ENCODE measurements around the gene HSD17B10.

DNA sequence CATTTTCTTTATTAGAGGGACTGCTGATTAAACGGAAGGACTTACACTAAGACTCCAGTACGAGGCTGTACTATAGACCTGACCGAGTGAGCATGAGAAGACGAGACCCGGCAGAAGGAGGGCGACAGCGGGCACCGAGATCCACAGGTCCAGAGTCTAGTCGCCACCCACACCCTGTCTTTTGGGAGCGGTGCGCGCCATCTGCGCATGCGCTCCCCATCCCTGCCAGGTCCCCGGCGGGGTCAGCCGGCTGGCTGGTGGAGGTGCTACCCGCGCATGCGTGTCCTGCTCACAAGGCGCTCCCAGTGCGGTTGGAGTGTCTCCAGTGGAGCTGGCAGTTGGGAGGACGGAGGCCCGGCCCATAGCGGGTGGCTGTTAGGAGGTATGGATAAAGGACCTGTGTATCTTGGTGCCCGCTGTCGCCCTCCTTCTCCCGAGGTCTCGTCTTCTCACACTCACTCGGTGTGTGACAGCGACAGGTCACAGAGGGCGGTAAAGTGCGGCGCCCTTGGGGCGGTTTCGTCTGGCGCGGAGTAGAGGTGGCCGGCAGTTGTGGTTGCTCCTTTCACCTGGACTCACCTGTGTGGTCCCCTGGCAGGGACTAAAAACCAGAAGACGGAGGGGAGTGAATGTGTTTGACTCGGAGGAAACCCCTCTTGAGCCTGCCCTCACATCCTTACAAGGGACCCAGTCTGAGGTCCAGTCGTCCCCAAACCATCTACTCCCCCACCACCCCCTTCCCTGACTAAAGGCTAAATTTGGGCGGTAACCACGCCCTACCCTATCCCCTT is 7.6 kb upstream of the HSD17B10 start:
- TF ChIP-seq, protein P1, sequence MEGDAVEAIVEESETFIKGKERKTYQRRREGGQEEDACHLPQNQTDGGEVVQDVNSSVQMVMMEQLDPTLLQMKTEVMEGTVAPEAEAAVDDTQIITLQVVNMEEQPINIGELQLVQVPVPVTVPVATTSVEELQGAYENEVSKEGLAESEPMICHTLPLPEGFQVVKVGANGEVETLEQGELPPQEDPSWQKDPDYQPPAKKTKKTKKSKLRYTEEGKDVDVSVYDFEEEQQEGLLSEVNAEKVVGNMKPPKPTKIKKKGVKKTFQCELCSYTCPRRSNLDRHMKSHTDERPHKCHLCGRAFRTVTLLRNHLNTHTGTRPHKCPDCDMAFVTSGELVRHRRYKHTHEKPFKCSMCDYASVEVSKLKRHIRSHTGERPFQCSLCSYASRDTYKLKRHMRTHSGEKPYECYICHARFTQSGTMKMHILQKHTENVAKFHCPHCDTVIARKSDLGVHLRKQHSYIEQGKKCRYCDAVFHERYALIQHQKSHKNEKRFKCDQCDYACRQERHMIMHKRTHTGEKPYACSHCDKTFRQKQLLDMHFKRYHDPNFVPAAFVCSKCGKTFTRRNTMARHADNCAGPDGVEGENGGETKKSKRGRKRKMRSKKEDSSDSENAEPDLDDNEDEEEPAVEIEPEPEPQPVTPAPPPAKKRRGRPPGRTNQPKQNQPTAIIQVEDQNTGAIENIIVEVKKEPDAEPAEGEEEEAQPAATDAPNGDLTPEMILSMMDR (conservative IDR thresholded peaks at IDR 0.05; ENCODE audit: low read depth in 2 of 2): no peak; a peak in 1 of 4 replicates
- TF ChIP-seq JUNB (IDR thresholded peaks at IDR 0.05; ENCODE audit: unreplicated experiment): no peak
- peak; percentile 42 for TF ChIP-seq POLR2AphosphoS5 (IDR thresholded peaks at IDR 0.05; ENCODE audit: low read depth)
- no peak for TF ChIP-seq EZH2 (IDR thresholded peaks at IDR 0.05; ENCODE audit: low read depth, unreplicated experiment)
- no peak for TF ChIP-seq EZH2phosphoT487 (IDR thresholded peaks at IDR 0.05; ENCODE audit: unreplicated experiment)
- TF ChIP-seq CREB1 (CRISPR knock-in tag; IDR thresholded peaks at IDR 0.05; ENCODE audit: low read depth): no peak
- TF ChIP-seq ZNF331 (CRISPR knock-in tag; IDR thresholded peaks at IDR 0.05; ENCODE audit: low read depth): no peak

Measured in GM23338 (cell line).